Measurements from ENCODE around the gene SPATA32. TPM values are rescaled to one million over a fixed set of nuclear protein-coding genes. Genes with fewer than 3 reads are reported as not detected.

SPATA32 gene
- total RNA-seq, 1 donor from 2014 or later, result 0.24 TPM

GRCh38 chr17:45308840-45309239 is 46.9 kb upstream of the SPATA32 start:
- Mint-ChIP-seq H3K4me1 (ENCODE audit: low read depth) (peaks cover 31% of the 10 kb centered on the region), H3K4me3 (ENCODE audit: low read depth) (no peak overlapping the region), H3K27me3 (no peaks in the 10 kb centered on the region), H3K36me3 (ENCODE audit: insufficient read depth) (peaks cover 2% of the 10 kb centered on the region), H3K27ac (peak overlapping the region; percentile 62), H3K9me3 (ENCODE audit: low read depth) (no peaks in the 10 kb centered on the region)
- no peak for DNase-seq (ENCODE audit: low spot score, unreplicated experiment)
- no peak for TF ChIP-seq CTCF (IDR thresholded peaks at IDR 0.05; ENCODE audit: unreplicated experiment)

- Mint-ChIP-seq H3K36me3 (ENCODE audit: insufficient read depth) (peaks cover 2% of the 10 kb centered on the region), H3K4me1 (ENCODE audit: low read depth) (peaks cover 26% of the 10 kb centered on the region), H3K9me3 (ENCODE audit: low read depth) (no peaks in the 10 kb centered on the region), H3K4me3 (ENCODE audit: low read depth) (no peak overlapping the region), H3K27ac (no peak overlapping the region), H3K27me3 (no peaks in the 10 kb centered on the region)
- no peak for DNase-seq (ENCODE audit: low spot score, unreplicated experiment)
- TF ChIP-seq CTCF (IDR thresholded peaks at IDR 0.05; ENCODE audit: unreplicated experiment), result no peak
These were observed 46.1 kb upstream of the SPATA32 start for GRCh38 chr17:45308016-45308365.

GRCh38 chr17:45307290-45308015 is 45.6 kb upstream of the SPATA32 start:
- peaks cover 22% of the 10 kb centered on the region for H3K4me1 Mint-ChIP-seq (ENCODE audit: low read depth)

GRCh38 chr17:45306623-45307022 is 44.7 kb upstream of the SPATA32 start:
- Mint-ChIP-seq H3K9me3 (ENCODE audit: low read depth) (no peaks in the 10 kb centered on the region), H3K4me3 (ENCODE audit: low read depth) (no peak overlapping the region), H3K27ac (peak overlapping the region; percentile 43), H3K27me3 (no peaks in the 10 kb centered on the region), H3K4me1 (ENCODE audit: low read depth) (peaks cover 16% of the 10 kb centered on the region), H3K36me3 (ENCODE audit: insufficient read depth) (peaks cover 2% of the 10 kb centered on the region)
- no peak for DNase-seq (ENCODE audit: low spot score, unreplicated experiment)
- no peak for TF ChIP-seq CTCF (IDR thresholded peaks at IDR 0.05; ENCODE audit: unreplicated experiment)

More at GRCh38 chr17:45307290-45308015, 45.6 kb upstream of the SPATA32 start:
- Mint-ChIP-seq H3K27me3 (no peaks in the 10 kb centered on the region), H3K27ac (no peak overlapping the region), H3K36me3 (ENCODE audit: insufficient read depth) (peaks cover 2% of the 10 kb centered on the region), H3K4me3 (ENCODE audit: low read depth) (no peak overlapping the region), H3K9me3 (ENCODE audit: low read depth) (no peaks in the 10 kb centered on the region)
- DNase-seq (ENCODE audit: low spot score, unreplicated experiment), result no peak
- TF ChIP-seq CTCF (IDR thresholded peaks at IDR 0.05; ENCODE audit: unreplicated experiment), result no peak

- Mint-ChIP-seq H3K4me1 (ENCODE audit: low read depth) (peaks cover 11% of the 10 kb centered on the region), H3K27ac (no peak overlapping the region), H3K4me3 (ENCODE audit: low read depth) (no peak overlapping the region), H3K27me3 (no peaks in the 10 kb centered on the region), H3K9me3 (ENCODE audit: low read depth) (no peaks in the 10 kb centered on the region), H3K36me3 (ENCODE audit: insufficient read depth) (peaks cover 2% of the 10 kb centered on the region)
- TF ChIP-seq CTCF (IDR thresholded peaks at IDR 0.05; ENCODE audit: unreplicated experiment), result no peak
- DNase-seq (ENCODE audit: low spot score, unreplicated experiment), result no peak
These were observed 44.2 kb upstream of the SPATA32 start for GRCh38 chr17:45306094-45306493.

All from progenitor cell of endocrine pancreas (in vitro differentiated cells).